Neural crest cell (in vitro differentiated cells): ENCODE data around the gene C16orf92. TPM values are rescaled to one million over a fixed set of nuclear protein-coding genes. Genes with fewer than 3 reads are reported as not detected.

ENCODE experiments used
- DNase-seq: peaks from one replicate; pipeline ENCODE4 v3.0.0; 2021; ENCODE audit warnings: low read depth, mixed read lengths, low spot score
- H3K27ac Mint-ChIP-seq: one replicate; pipeline ENCODE4 v1.8.0; 2021; ENCODE audit warnings: mild to moderate bottlenecking, mixed read lengths; ENCODE audit not compliant: unreplicated experiment
- H3K27me3 Mint-ChIP-seq: 2 replicates; pipeline ENCODE4 v1.8.0; 2021; ENCODE audit warnings: low read depth, mild to moderate bottlenecking, mixed read lengths
- H3K36me3 Mint-ChIP-seq: 2 replicates; pipeline ENCODE4 v1.8.0; 2021; ENCODE audit warnings: low read depth, mild to moderate bottlenecking, mixed read lengths
- H3K4me1 Mint-ChIP-seq: 2 replicates; pipeline ENCODE4 v1.8.0; 2021; ENCODE audit warnings: mixed read lengths
- H3K4me3 Mint-ChIP-seq: one replicate; pipeline ENCODE4 v1.8.0; 2021; ENCODE audit warnings: mild to moderate bottlenecking, mixed read lengths
- H3K9me3 Mint-ChIP-seq: 2 replicates; pipeline ENCODE4 v1.8.0; 2021; ENCODE audit warnings: mixed read lengths
- CTCF ChIP-seq: fragments of 200-600 bp; sonication (generic); conservative IDR thresholded peaks from 2 replicates; pipeline ENCODE4 v1.5.0; 2021; ENCODE audit warnings: antibody characterized with exemption, mild to moderate bottlenecking
- total RNA-seq: library from RNA; stranded (reverse); gene quantifications from 2 replicates; pipeline ENCODE4 v1.2.1, GENCODE V29; 2021

C16orf92 gene
- total RNA-seq, 1 donor from 2014 or later = not detected

GRCh38 chr16:29991571-29991904 lies 31.5 kb upstream of the C16orf92 start:
- H3K36me3 Mint-ChIP-seq = peaks cover 6% of the 10 kb centered on the region
- H3K4me1 Mint-ChIP-seq = peaks cover 41% of the 10 kb centered on the region
- peak overlapping the region; percentile 75 for H3K4me3 Mint-ChIP-seq
- no peaks in the 10 kb centered on the region for H3K9me3 Mint-ChIP-seq
- no peak for TF ChIP-seq CTCF
- peaks cover 3% of the 10 kb centered on the region for H3K27me3 Mint-ChIP-seq
- H3K27ac Mint-ChIP-seq = no peak overlapping the region
- DNase-seq = no peak

GRCh38 chr16:29992344-29992967 lies 30.5 kb upstream of the C16orf92 start:
- Mint-ChIP-seq H3K36me3 (peaks cover 8% of the 10 kb centered on the region), H3K9me3 (no peaks in the 10 kb centered on the region), H3K4me3 (peak overlapping the region; percentile 75), H3K4me1 (peaks cover 47% of the 10 kb centered on the region), H3K27ac (peak overlapping the region; percentile 43), H3K27me3 (peaks cover 3% of the 10 kb centered on the region)
- DNase-seq = no peak
- TF ChIP-seq CTCF = no peak

- no peak for TF ChIP-seq CTCF
- no peak for DNase-seq
- H3K9me3 Mint-ChIP-seq = no peaks in the 10 kb centered on the region
- peaks cover 8% of the 10 kb centered on the region for H3K36me3 Mint-ChIP-seq
- peak overlapping the region; percentile 27 for H3K27ac Mint-ChIP-seq
- peaks cover 3% of the 10 kb centered on the region for H3K27me3 Mint-ChIP-seq
- H3K4me1 Mint-ChIP-seq = peaks cover 40% of the 10 kb centered on the region
- H3K4me3 Mint-ChIP-seq = peak overlapping the region; percentile 97
Measured at GRCh38 chr16:29993191-29993902, 29.7 kb upstream of the C16orf92 start.

- Mint-ChIP-seq H3K9me3 (no peaks in the 10 kb centered on the region), H3K27ac (peak overlapping the region; percentile 64), H3K4me3 (peak overlapping the region; percentile 97), H3K4me1 (peaks cover 35% of the 10 kb centered on the region), H3K36me3 (peaks cover 8% of the 10 kb centered on the region), H3K27me3 (peaks cover 3% of the 10 kb centered on the region)
- TF ChIP-seq CTCF = no peak
- DNase-seq = no peak
Measured at GRCh38 chr16:29993903-29994599, 28.9 kb upstream of the C16orf92 start.

GRCh38 chr16:29994600-29995323 lies 28.2 kb upstream of the C16orf92 start:
- H3K4me1 Mint-ChIP-seq = peaks cover 33% of the 10 kb centered on the region

More at GRCh38 chr16:29994600-29995323, 28.2 kb upstream of the C16orf92 start:
- TF ChIP-seq CTCF = no peak
- Mint-ChIP-seq H3K36me3 (peaks cover 11% of the 10 kb centered on the region), H3K27me3 (peaks cover 3% of the 10 kb centered on the region), H3K4me3 (peak overlapping the region; percentile 97), H3K27ac (peak overlapping the region; percentile 99), H3K9me3 (no peaks in the 10 kb centered on the region)
- no peak for DNase-seq
